Measurements from ENCODE around the gene TAAR1. TPM values are rescaled to one million over a fixed set of nuclear protein-coding genes. Genes with fewer than 3 reads are reported as not detected.

Gene TAAR1
- polyA plus RNA-seq, 1 donor (not counting 4 experiments of a cell fraction or from before 2014, with no cell fraction given), result not detected

GRCh38 chr6:132598473-132598872, 60.5 kb downstream of the TAAR1 start:
- Histone ChIP-seq H3K27me3 (ENCODE audit: control insufficient read depth, extremely low read depth, insufficient read depth, low read length) (no peaks in the 10 kb centered on the region), H3K27ac (ENCODE audit: control insufficient read depth, insufficient read depth, low read length) (no peak overlapping the region), H3K9me3 (ENCODE audit: control insufficient read depth, low read depth, low read length) (no peaks in the 10 kb centered on the region), H3K79me2 (ENCODE audit: control insufficient read depth, insufficient read depth, low read length) (no peaks in the 10 kb centered on the region), H3K36me3 (ENCODE audit: control insufficient read depth in 2 of 2, extremely low read depth in 1 of 2, insufficient read depth in 2 of 2, low read length in 2 of 2) (no peaks in the 10 kb centered on the region), H3K9ac (ENCODE audit: control insufficient read depth, extremely low read depth, insufficient read depth, low read length) (no peak overlapping the region), H3K9me1 (ENCODE audit: control insufficient read depth, extremely low read depth, insufficient read depth, low read length) (no peaks in the 10 kb centered on the region), H3K4me2 (ENCODE audit: control insufficient read depth, extremely low read depth, insufficient read depth, low read depth, low read length) (no peak overlapping the region), H4K20me1 (ENCODE audit: control insufficient read depth, extremely low read depth, insufficient read depth, low read length) (no peaks in the 10 kb centered on the region), H2AFZ (ENCODE audit: control insufficient read depth, low read length) (no peak overlapping the region), H3K4me3 (ENCODE audit: control insufficient read depth in 2 of 3, extremely low read depth in 1 of 3, insufficient read depth in 2 of 3, low read depth in 1 of 3, low read length in 3 of 3) (no peak overlapping the region), H3K4me1 (ENCODE audit: control insufficient read depth, extremely low read depth, insufficient read depth, low read length) (no peaks in the 10 kb centered on the region)
- no peak for TF ChIP-seq EZH2 (IDR thresholded peaks at IDR 0.05; ENCODE audit: low read length)
- TF ChIP-seq, protein P1, sequence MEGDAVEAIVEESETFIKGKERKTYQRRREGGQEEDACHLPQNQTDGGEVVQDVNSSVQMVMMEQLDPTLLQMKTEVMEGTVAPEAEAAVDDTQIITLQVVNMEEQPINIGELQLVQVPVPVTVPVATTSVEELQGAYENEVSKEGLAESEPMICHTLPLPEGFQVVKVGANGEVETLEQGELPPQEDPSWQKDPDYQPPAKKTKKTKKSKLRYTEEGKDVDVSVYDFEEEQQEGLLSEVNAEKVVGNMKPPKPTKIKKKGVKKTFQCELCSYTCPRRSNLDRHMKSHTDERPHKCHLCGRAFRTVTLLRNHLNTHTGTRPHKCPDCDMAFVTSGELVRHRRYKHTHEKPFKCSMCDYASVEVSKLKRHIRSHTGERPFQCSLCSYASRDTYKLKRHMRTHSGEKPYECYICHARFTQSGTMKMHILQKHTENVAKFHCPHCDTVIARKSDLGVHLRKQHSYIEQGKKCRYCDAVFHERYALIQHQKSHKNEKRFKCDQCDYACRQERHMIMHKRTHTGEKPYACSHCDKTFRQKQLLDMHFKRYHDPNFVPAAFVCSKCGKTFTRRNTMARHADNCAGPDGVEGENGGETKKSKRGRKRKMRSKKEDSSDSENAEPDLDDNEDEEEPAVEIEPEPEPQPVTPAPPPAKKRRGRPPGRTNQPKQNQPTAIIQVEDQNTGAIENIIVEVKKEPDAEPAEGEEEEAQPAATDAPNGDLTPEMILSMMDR (optimal IDR thresholded peaks at IDR 0.05 in 1 of 3, IDR thresholded peaks at IDR 0.05 in 1 of 3, conservative IDR thresholded peaks at IDR 0.05 in 1 of 3; ENCODE audit: extremely low read depth in 1 of 3, insufficient read depth in 2 of 3, low read length in 3 of 3), result peak; percentile 38 to 60 (median 50)
- DNase-seq (ENCODE audit: low read depth, low spot score), result no peak
- no peak for FAIRE-seq
- dilution Hi-C loops (cut with MboI; ENCODE audit: extremely low pct_ligation_motif_present, low sequenced_read_pairs), result no loop called here

DNA sequence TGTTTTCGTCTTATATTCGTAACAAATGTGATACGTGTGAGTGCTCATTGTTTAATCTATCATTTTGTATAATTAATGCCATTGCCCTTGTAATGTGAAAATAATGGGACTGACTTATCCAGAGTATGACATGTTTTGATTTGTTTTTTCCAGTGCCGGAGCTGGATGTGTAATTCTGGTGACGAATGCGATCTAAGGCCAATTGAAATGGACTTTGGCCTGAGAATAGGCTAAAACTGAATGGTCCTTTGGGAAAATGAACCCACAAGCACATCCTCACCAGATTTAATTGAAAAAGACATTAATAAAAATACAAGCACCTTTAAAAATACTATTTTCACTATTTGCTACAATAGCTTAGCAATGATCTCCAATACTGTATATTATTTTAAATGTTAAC, 62.8 kb downstream of the TAAR1 start:
- no peak overlapping the region for H3K27ac ChIP-seq (ENCODE audit: control insufficient read depth, insufficient read depth, low read length)
- no peak overlapping the region for H3K4me3 ChIP-seq (ENCODE audit: control insufficient read depth in 2 of 3, extremely low read depth in 1 of 3, insufficient read depth in 2 of 3, low read depth in 1 of 3, low read length in 3 of 3)
- H3K4me1 ChIP-seq (ENCODE audit: control insufficient read depth, extremely low read depth, insufficient read depth, low read length), result no peaks in the 10 kb centered on the region
- no peaks in the 10 kb centered on the region for H3K27me3 ChIP-seq (ENCODE audit: control insufficient read depth, extremely low read depth, insufficient read depth, low read length)
- no peaks in the 10 kb centered on the region for H3K9me1 ChIP-seq (ENCODE audit: control insufficient read depth, extremely low read depth, insufficient read depth, low read length)
- DNase-seq (ENCODE audit: low read depth, low spot score) (no peak), FAIRE-seq (no peak)
- no peaks in the 10 kb centered on the region for H3K9me3 ChIP-seq (ENCODE audit: control insufficient read depth, low read depth, low read length)
- H3K9ac ChIP-seq (ENCODE audit: control insufficient read depth, extremely low read depth, insufficient read depth, low read length), result no peak overlapping the region
- no peaks in the 10 kb centered on the region for H3K79me2 ChIP-seq (ENCODE audit: control insufficient read depth, insufficient read depth, low read length)
- H3K4me2 ChIP-seq (ENCODE audit: control insufficient read depth, extremely low read depth, insufficient read depth, low read depth, low read length), result no peak overlapping the region
- no peak overlapping the region for H2AFZ ChIP-seq (ENCODE audit: control insufficient read depth, low read length)
- no peaks in the 10 kb centered on the region for H4K20me1 ChIP-seq (ENCODE audit: control insufficient read depth, extremely low read depth, insufficient read depth, low read length)
- H3K36me3 ChIP-seq (ENCODE audit: control insufficient read depth in 2 of 2, extremely low read depth in 1 of 2, insufficient read depth in 2 of 2, low read length in 2 of 2), result no peaks in the 10 kb centered on the region
- dilution Hi-C loops (cut with MboI; ENCODE audit: extremely low pct_ligation_motif_present, low sequenced_read_pairs), result no loop called here
- TF ChIP-seq, protein P1 (optimal IDR thresholded peaks at IDR 0.05 in 1 of 3, IDR thresholded peaks at IDR 0.05 in 1 of 3, conservative IDR thresholded peaks at IDR 0.05 in 1 of 3; ENCODE audit: extremely low read depth in 1 of 3, insufficient read depth in 2 of 3, low read length in 3 of 3), result no peak
- TF ChIP-seq EZH2 (IDR thresholded peaks at IDR 0.05; ENCODE audit: low read length), result no peak

Other genes with a start within 250 kb of the TAAR1 start
- gene STX7, start 146.1 kb downstream of the TAAR1 start, polyA plus RNA-seq, result 28.8 to 41.0 TPM (median 34.9 TPM) in 3 replicates
- not detected in 3 replicates for gene TAAR9, start 120.9 kb downstream of the TAAR1 start, polyA plus RNA-seq
- not detected in 3 replicates for gene TAAR8, start 106.5 kb downstream of the TAAR1 start, polyA plus RNA-seq
- not detected in 3 replicates for gene TAAR6, start 88.9 kb downstream of the TAAR1 start, polyA plus RNA-seq
- not detected in 3 replicates for gene TAAR5, start 69.4 kb downstream of the TAAR1 start, polyA plus RNA-seq
- gene TAAR2, start 34.9 kb downstream of the TAAR1 start, polyA plus RNA-seq, result not detected in 3 replicates
- 1.5 to 3.8 TPM (median 3.3 TPM) in 3 replicates for gene VNN1, start 54.9 kb upstream of the TAAR1 start, polyA plus RNA-seq
- gene VNN2, start 98.7 kb upstream of the TAAR1 start, polyA plus RNA-seq, result not detected in 3 replicates
- gene SLC18B1, start 139.5 kb upstream of the TAAR1 start, polyA plus RNA-seq, result 14.4 to 23.1 TPM (median 15.8 TPM) in 3 replicates
- 3,202 to 4,120 TPM (median 3,970 TPM) in 3 replicates for gene RPS12, start 155.4 kb upstream of the TAAR1 start, polyA plus RNA-seq